ENCODE measurements around the gene CER1.

The CER1 gene, protein sequence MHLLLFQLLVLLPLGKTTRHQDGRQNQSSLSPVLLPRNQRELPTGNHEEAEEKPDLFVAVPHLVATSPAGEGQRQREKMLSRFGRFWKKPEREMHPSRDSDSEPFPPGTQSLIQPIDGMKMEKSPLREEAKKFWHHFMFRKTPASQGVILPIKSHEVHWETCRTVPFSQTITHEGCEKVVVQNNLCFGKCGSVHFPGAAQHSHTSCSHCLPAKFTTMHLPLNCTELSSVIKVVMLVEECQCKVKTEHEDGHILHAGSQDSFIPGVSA

DNA sequence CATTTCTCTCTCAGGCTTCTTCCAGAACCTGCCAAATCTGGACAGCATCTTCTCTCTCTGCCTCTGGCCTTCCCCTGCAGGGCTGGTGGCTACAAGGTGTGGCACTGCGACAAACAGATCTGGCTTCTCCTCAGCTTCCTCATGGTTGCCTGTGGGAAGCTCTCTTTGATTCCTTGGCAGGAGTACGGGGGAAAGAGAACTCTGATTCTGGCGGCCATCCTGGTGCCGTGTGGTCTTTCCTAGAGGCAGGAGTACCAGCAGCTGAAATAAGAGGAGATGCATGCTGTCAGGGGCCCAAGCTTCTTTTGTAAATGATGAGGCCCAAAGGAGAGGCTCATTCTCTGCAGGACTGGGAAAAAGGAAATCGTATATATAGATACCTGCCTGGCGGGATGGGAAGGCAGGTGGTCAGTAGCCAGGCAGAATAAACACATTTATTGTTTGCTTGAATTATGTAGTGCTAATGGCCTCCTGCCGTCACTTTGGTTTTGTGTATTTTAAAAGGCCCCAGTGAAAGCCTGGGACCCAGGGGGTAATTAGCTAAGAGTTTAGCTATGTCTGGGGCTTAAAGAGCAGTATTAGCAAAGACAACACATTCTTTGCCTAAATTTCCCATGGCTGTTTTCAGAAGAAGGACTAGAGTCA, at the start of gene CER1:
Gene CER1 (minus strand): TSS at position 343 of the 645 bp plus-strand sequence. CDS start 61 bp downstream, at position 282.
- DNase-seq (ENCODE audit: low read depth) = no peak

DNA sequence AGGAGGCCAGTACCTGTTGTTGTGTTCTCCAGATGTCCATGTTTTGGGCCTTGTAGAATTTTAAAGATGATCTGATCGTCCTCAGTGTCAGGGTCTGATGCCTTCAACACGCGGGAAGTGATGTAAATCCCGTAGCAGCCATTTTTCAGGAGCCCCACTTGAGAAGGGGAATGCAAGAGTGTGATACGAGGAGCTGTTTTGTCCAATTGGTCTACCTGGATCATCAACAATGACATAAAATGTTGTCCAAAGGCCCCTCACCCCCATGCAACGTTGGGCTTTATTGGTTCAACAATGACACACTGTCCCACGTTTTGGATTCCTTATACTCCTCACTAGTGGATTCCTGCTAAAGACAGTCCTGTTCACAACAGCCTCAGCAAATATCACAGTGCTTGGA, 48.1 kb upstream of the CER1 start:
- DNase-seq (ENCODE audit: low read depth) = no peak

DNA sequence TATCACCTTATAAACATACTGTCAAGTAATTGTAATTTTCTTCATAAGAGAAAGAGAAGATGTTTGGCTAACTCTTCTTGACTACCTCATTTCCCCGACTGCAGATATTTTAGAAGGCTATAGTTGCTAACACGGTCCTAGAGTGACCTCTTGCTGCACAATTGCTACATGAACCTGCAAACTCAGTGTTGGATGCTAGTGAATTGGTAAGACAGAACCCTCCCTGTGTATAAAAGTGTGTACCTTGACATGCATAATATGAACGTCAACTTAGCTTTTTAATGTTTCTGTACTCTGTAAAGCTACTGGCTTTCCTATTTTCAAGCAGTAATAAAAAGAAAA, 46.7 kb upstream of the CER1 start:
- DNase-seq (ENCODE audit: low read depth) = no peak

DNA sequence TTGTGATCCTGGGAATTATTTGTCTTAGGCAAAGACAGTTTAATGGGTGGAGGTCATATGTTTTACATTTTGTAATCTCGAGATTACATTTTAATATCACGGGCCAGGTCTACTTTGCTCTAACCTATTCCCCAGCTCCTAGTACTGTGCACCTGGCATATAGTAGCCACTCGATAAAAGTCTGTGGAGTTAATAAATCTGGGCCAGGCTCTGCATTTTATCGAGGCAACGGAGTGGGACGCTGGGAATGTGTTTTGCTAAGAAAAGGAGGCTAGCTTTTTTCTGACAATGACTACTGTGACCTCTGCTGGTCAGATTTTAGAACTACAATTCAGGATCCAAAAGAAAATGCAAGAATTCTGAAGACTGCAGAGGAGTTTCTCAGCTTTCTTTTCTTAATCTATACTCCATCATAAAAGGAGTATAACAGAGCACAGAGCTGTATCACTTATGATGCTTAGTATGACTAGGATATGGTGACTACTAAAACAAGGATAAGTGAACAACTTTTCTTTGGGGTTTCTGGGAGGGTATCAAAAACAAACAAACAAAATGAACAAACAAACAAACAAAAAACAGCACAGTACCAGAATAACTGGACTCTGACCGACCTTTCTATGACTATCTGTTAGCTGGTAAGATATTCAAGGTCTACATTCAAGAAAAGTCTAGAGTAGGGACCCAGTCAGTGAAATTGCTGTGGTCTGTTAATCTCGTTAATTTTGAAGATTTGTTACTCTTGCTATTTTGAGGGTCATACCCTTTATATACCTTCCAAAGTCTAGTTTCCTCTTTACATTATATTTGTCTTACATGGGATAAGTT, 46.1 kb upstream of the CER1 start:
- no peak for DNase-seq (ENCODE audit: low read depth)

DNA sequence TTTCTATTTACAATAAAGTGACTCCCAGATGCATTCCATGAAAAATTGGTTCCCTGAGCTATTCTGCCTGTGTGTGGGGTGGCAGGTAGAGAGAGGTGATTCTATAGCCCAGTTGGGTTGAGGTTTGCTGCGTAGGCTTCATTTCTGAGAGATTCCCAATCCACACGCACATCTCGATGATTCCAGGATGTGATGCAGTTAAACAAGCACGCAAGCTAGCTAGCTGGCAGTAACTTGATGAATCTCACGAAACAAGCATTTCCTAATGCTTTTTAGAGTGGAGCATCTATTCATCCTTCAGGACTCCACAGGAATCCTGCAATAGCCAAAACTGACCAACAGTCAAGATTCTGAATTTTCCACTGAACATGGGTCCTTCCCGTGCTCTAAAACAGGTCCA, 43.8 kb upstream of the CER1 start:
- no peak for DNase-seq (ENCODE audit: low read depth)

DNA sequence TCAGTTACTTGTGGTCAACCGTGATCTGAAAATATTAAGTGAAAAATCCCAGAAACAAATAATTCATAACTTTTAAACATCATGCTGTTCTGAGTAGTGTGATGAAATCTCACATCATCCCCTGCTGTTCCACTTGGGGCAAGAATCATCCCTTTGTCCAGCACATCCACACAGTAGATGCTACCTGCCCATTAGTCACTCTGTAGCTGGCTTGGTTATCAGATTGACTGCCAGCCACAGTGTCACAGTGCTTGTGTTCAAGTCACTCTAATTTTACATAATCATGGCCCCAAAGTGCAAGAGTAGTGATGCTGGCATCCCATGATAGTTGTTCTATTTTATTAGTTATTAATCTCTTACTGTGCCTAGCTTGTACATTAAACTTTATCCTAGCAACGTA, 39.1 kb upstream of the CER1 start:
- DNase-seq (ENCODE audit: low read depth) = no peak

DNA sequence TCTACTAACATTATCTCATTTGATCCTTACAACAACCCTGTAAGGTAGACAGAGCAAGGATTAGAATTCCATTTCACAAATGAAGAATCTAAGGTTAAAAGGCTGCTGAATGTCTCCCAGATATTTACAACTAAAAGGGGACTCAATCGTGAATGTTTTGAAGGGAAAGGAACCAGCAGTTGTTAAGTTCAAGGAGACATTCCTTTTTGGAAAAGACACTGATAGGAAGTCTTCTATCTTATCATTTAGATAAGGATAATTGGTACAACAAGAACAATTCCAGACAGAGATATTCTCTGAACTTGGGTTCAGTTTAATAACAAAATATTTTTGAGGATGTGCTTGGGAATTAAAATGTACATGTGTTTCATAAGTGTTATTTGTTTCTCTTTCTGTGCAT, 37.5 kb upstream of the CER1 start:
- no peak for DNase-seq (ENCODE audit: low read depth)

DNA sequence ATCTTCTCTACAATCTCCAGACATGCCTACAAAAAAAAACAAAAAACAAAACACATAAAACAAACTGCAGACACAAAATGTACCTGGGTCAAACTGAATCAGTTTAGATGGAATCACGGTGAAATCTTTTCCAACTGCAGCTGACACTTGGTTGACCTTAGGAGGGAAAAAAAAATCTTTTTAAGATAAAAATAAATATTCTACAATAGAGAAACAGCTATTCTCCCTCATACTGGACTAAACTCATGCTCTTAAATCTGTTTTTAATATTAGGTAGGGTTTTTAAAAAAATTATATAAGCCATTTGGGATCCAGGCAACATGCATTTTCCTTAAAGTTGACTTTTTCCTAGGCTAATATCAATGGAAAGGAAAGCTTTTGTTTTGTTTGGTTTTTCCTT, 33.8 kb upstream of the CER1 start:
- DNase-seq (ENCODE audit: low read depth) = no peak

DNA sequence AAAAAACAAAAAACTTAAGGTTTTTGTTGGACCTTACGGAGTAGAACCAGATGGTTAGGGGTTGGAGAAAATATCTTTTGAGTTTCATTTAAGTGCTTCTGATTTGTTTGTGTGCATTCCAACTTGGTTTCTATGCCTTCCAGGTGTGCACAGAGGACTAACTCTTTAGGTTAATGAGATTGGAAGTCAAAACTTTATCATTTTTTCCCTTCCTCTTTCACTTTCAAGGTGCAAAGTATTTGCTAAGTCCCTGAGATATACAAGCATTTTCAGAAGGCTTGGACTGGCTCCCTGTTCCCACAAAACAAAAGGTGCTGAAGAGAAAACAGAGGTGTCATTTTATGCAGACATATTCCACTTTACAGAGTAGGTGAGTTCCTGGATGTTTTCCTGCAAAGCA, 30.3 kb upstream of the CER1 start:
- DNase-seq (ENCODE audit: low read depth) = no peak

DNA sequence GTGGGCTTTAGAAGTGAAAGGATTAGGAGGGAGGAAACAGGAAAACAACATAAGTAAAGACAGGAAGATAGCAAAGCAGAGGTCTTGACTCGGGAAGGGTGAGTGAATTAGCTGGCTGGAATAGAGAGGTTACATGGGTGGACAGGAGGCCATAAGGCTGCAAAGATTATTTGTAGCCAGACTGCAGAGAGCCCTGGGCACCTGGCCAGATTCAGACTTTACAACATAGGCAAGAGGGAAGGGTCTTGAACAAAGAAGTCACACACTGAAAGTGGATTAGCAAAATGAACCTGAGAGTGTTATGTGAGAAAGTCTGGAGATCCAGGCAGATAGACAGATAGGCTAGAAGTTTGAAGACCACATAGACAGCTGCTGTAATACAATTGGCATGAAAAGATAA, 29.7 kb upstream of the CER1 start:
- no peak for DNase-seq (ENCODE audit: low read depth)

DNA sequence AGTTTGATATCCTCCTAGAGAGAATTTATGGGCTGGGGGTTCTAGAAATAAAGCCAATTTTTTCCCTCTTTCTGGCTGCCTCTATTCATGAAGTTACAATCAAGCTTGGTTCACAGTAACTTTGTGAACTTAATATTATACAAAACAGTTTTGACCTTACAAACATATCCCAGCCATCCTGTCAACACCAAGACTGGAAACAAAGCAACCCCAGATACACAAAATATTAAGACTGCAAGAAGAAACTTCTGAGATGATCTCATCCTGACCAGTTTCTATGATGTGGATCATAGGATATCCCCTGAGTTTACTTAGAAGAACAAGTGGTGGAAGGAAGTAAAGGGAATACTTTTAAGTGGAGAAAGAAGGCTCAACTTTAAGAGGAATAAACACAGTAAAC, 28.3 kb upstream of the CER1 start:
- DNase-seq (ENCODE audit: low read depth) = no peak

DNA sequence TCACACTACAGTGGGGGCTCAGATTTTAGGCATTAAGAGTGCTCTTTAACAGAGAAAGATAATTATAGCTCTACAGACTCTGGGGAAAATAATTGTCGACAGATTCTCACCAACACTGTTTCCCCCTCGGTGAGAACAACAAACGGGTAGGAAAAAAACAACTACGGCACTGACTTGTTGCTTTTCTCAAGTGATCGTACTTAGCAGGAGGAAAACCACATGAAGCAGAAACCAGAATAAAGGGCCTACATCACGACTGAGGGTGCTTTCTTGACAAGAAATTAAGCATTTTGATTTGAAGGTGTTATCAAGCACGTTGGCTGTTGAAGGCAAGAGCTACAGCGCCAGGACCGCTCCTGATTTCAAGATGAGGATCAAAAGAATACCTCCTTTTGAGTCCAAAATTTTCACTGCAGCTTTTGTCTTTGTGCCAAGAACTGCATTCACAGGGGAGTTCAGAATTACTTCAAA, 27.2 kb upstream of the CER1 start:
- DNase-seq (ENCODE audit: low read depth) = no peak

DNA sequence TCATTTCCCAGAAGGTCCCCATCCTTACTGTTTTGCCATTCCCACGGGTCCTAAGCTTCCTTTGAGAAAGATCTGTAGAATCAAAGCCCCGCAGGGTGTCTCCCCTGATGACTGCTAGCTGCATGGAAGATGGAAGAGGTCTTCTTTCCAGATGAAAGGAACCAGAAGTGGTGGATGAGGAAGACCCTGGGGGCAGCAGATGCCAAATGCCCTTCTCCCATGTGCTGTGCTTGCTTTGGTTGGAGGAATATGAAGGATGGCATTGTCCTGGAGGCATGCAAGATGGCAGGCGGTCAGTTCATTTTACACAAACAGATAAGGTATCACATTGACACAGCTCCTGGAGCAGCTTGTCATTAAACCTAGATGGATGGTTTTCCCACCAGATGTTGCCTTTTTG, 25.8 kb upstream of the CER1 start:
- no peak for DNase-seq (ENCODE audit: low read depth)

DNA sequence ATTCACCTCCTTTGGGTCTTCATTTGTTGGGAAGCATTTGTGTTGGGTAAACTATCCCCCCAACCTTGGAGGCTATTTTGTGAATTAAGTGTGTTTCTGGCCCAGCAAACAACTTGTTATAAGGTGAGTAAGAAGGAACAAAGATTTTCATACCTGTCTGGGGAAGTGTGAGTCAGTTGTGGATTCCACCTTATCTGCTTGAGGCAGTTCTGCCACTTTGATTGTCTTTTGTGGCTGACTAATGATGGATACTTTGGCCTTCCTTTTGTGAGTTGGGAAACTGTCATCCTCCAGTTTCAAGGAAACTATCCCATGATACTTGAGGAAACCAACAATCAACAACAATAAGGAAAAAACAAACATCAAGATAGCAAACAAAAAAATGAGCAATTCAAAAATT, 24.6 kb upstream of the CER1 start:
- no peak for DNase-seq (ENCODE audit: low read depth)

DNA sequence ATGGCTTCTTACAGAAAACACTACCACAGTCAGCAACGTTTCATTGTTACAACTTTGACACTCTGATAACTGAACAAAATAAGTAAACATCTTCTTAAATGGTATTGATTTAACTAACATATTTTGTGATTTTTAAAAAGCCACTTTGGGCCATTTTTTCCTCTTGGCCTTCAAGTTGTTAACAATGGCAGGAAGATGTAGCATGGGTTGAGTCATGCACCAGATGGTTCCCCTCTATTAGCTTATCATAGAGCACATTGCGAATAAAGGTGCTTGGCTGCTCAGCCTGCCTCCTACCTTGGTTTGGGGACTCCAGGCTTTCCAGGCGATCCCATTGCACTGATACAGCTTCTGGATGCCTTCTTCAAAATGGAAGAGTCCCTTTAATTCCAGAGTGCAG, 24.1 kb upstream of the CER1 start:
- no peak for DNase-seq (ENCODE audit: low read depth)

DNA sequence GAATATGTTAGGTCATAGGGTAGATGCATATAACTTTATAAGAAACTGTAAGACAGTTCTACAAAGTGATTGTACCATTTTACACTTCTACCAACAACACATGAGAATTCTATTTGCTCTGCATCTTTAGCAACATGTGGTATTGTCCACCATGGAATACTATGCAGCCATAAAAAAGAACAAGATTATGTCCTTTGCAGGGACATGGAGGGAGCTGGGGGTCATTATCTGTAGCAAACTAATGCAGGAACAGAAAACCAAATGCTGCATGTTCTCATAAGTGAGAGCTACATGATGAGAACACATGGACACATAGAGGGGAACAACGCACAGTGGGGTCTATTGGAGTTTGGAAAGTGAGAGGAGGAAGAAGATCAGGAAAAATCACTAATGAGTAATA, 22.2 kb upstream of the CER1 start:
- DNase-seq (ENCODE audit: low read depth) = no peak

DNA sequence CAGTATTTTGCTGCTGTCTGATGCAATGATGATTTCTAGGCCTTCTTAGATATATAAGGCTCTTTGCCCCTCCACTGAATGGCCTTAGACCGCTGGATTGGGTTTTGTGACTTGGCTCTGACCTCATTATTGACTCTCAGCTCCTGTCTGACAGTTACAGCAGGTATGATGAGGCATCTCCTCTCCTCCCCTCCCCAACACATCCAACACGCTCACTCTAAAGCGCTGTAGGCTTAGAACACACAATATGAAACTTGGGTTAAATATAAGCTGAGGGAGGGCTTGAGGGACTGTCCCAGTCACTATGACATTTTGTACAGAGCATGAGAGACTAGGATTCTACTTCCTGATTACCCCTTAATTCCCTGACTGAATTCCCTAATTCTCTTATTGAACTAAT, 18.8 kb upstream of the CER1 start:
- DNase-seq (ENCODE audit: low read depth) = no peak

DNA sequence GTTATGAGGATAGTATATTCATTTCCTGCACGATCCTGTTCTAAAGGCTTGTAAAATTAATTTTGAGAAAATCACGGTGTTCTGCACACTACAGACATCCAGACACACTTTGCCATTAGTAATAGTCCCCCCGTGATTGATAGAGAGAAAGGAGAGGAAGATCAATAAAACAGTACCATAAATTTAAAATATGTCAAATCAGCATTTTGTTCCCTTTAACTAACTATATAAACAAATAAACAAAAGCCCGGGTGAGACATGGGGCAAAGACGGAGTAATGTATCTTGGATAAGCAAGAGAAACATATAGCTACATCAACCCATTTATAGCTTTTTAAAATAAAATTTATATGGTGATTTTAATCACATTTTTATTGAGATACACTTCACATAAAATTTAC, 10.6 kb upstream of the CER1 start:
- no peak for DNase-seq (ENCODE audit: low read depth)

DNA sequence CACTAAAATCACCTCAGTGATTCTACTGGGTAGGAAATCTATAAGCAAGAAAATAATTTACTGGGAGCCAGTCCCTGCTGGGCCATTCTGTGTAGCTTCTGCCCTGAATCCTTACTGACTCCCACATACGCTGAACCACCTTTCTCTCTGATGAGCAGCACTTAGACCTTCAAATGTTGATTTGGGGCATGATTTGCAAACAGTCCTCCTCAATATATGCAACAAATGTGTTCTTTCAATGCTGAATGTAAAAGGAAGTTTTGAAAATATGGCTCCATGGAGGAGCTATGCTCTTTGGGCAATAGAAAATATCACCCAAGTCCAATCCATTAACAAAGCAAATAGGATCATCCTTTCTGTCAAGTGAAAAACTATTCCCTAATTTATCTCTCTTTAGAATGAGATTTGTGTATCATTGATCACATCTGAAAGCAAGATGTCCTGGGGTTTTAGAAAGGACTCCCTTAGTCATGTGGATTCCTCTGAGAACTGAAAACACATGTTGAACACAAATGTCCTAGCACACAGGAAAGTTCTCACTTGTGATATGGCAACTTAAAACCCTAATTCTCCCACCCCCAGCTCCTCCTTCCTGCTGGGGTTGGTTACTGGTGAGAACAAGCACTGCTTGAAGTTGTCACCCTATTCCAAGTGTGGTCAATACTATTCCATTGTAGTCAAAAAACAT, 8.9 kb upstream of the CER1 start:
- no peak for DNase-seq (ENCODE audit: low read depth)

DNA sequence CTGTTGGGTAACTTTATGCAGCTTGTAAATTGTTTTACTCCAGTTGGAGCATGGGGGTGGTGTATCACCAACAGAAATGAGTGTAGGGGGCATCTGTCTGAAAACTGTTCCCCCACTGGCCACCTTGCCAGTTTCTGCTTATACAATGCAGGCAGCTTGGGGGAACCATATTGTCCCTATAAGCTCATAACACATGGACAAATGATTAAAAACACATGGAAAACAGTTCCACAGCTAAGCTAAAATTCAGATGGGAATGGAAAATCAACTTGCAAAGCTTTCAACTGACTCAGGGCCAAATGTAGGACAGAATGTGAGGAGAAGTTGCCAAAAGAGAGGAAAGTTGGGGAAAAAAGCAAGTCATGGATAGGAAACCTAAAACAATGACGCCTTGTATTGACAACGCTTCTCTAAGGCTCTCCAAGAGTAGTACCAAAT, 7.9 kb upstream of the CER1 start:
- no peak for DNase-seq (ENCODE audit: low read depth)

DNA sequence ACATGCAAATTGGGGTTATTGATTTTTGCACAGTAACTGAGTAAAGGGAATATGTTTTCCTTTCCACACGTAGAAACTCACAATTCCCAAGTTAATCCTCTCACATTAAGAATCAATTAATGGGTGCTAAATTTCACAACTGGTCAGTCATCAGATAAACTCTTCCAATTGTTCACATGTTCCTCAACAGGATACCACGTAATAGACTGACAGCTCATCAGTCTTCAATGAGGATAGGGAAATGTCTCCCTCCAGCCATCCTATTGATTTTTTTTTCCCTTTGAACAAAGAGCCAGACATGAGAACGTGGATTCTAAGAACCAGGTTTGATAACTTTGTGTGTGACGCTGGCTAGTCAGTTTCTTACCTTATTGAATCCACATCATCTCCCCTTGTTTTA, 768 bp upstream of the CER1 start:
- DNase-seq (ENCODE audit: low read depth) = no peak

DNA sequence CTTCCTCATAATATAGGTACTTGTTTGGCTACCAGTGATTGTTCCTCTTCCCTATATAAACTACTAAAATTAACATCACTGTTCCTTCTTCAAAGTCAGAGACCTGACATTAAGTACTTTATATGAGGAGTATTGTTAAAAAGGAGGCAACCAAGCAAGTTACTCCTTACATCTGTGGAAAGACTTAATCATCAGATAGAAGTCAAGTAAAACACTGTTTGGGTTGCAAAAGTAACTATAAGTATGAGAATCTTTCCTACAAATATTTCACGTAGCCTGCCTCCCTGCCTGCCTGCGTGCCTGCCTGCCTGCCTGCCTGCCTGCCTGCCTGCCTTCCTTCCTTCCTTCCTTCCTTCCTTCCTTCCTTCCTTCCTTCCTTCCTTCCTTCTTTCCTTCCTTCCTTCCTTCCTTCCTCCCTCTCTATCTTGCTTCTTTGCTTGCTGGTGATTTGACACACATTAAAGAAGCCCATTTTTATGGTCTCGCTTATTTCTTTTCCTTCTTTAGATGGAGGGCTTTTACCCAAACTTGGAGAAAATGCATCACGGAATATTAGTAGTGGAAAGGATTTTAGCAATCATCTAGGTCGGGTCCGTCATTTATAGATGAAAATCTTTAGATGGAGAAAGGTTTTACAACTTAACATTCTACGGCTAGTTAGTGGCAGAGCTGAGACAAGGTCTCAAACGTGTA, 3.2 kb downstream of the CER1 start:
- no peak for DNase-seq (ENCODE audit: low read depth)

Measured in stimulated activated CD8-positive, alpha-beta memory T cell treated with anti-CD3 and anti-CD28 coated beads, Interleukin-12 subunit alpha, Interleukin-12 subunit beta, amount 100 ng/mL, for 1 hour (primary cell).